ENCODE results near the gene RALGPS1. TPM values are rescaled to one million over a fixed set of nuclear protein-coding genes. Genes with fewer than 3 reads are reported as not detected.

Gene RALGPS1
- total RNA-seq, 1 donor from 2014 or later, result 15.2 TPM

DNA sequence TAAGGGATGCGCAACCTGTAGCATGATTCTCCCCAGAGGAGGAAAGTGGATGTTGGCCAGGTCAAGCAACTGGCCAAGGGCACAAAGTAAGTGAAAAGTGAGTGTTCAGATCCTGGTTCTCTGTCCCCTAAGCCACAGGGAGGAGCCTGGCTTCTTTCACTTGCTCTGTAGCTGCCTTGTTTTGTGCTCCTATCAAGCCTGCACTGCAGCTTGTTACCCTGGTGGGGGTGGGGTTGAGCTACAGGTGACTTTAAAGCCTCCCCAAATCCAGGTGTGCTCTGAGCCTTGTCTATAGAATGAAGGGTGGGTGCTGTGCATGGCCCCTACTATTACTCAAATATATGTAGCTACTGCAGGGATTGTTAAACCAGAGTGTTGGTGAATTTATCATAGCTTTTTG lies 32.9 kb downstream of the RALGPS1 start:
- no peak for DNase-seq (ENCODE audit: extremely low spot score in 2 of 2)
- intact Hi-C loops (cut with DNase I), result no loop called here
- H3K36me3 ChIP-seq, result no peaks in the 10 kb centered on the region
- TF ChIP-seq POLR2AphosphoS5 (IDR thresholded peaks at IDR 0.05; ENCODE audit: insufficient read depth in 1 of 2, low read depth in 1 of 2), result no peak
- TF ChIP-seq, protein P1, sequence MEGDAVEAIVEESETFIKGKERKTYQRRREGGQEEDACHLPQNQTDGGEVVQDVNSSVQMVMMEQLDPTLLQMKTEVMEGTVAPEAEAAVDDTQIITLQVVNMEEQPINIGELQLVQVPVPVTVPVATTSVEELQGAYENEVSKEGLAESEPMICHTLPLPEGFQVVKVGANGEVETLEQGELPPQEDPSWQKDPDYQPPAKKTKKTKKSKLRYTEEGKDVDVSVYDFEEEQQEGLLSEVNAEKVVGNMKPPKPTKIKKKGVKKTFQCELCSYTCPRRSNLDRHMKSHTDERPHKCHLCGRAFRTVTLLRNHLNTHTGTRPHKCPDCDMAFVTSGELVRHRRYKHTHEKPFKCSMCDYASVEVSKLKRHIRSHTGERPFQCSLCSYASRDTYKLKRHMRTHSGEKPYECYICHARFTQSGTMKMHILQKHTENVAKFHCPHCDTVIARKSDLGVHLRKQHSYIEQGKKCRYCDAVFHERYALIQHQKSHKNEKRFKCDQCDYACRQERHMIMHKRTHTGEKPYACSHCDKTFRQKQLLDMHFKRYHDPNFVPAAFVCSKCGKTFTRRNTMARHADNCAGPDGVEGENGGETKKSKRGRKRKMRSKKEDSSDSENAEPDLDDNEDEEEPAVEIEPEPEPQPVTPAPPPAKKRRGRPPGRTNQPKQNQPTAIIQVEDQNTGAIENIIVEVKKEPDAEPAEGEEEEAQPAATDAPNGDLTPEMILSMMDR (IDR thresholded peaks at IDR 0.05), result no peak
- no peak for TF ChIP-seq POLR2A (IDR thresholded peaks at IDR 0.05)
- no peak overlapping the region for H3K27ac ChIP-seq
- H3K4me3 ChIP-seq, result no peak overlapping the region
- peaks cover 5% of the 10 kb centered on the region for H3K4me1 ChIP-seq
- H3K27me3 ChIP-seq, result no peaks in the 10 kb centered on the region
- H3K9me3 ChIP-seq, result no peaks in the 10 kb centered on the region

DNA sequence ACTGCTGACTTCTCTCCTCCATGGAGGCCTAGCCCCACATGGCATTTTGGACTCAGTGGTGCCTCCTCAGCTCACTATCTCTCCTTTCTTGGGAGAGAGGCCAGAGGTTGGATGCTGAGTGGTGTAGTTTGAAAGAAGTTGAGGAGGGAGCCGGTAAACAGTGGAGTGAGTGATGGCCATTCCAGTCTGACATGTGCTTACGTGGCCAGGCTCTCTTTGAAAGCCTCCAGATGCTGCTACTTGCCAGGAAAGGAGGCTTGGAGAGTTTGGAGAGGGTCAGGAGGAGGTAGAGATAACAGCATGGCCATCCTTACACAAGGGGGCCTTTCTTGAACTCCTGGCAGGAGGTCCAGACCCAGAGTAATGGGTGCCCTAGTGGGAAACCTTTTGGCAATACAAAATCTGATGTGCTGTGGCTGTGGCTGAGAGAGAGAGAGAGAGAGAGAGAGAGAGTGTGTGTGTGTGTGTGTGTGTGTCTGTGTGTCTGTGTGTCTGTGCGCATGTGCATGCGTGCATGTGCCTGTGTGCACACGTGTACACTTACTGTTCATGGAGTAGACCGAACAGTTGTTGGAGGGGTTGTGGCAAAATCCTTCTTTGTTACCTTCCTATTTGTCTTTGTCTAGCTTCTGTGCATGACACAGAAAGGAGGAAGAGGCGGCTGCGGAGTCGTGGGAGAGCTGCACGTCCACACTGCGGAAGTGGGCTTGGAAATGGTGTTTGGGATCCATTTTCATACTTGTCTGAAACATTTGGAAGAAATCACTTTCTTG lies 37.8 kb downstream of the RALGPS1 start:
- no peaks in the 10 kb centered on the region for H3K36me3 ChIP-seq
- no peak overlapping the region for H3K27ac ChIP-seq
- DNase-seq (ENCODE audit: extremely low spot score in 2 of 2), result no peak
- TF ChIP-seq POLR2AphosphoS5 (IDR thresholded peaks at IDR 0.05; ENCODE audit: insufficient read depth in 1 of 2, low read depth in 1 of 2), result no peak
- TF ChIP-seq, protein P1 (IDR thresholded peaks at IDR 0.05), result no peak
- TF ChIP-seq POLR2A (IDR thresholded peaks at IDR 0.05), result no peak
- no peaks in the 10 kb centered on the region for H3K27me3 ChIP-seq
- peaks cover 7% of the 10 kb centered on the region for H3K4me1 ChIP-seq
- intact Hi-C loops (cut with DNase I), result no loop called here
- H3K9me3 ChIP-seq, result no peaks in the 10 kb centered on the region
- no peak overlapping the region for H3K4me3 ChIP-seq

DNA sequence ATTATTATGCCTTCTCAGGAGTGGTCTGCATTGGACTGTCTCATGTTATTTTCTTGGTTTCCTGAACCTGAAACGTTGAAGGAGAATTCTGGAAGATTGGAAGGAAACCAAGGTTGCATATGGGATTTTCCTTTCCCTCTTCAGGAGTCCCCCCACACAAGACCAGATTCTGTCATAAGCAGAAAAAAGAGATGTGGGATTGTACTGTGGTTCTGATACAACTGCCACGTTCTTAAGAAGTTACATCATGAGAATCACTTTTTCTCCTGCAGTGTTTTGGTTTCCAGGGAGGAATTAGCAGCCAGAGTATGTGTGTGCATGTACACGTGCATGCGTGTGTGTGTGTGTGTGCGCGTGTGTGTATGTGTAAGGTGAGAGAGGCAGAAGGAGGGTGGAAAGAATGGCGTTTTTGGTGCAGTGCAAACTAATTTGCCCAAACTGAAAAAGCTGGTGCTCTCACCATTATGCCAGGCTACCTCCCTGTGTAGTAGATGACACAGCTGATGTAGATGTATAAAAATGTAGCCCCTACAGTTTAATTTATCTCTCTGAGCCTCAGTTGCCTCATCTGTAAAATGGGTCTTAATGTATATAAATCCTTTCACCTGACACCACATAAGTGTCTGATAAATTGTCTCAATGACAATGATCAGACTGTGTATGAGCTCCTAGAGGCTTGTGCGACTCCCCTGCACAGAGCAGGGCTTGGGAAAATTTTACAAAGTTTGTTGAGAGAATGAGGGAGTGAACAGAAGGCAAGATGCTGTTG lies 38.6 kb downstream of the RALGPS1 start:
- Histone ChIP-seq H3K27me3 (no peaks in the 10 kb centered on the region), H3K27ac (no peak overlapping the region), H3K4me1 (peaks cover 15% of the 10 kb centered on the region), H3K36me3 (no peaks in the 10 kb centered on the region), H3K4me3 (no peak overlapping the region), H3K9me3 (no peaks in the 10 kb centered on the region)
- no peak for DNase-seq (ENCODE audit: extremely low spot score in 2 of 2)
- TF ChIP-seq, protein P1 (IDR thresholded peaks at IDR 0.05), result no peak
- TF ChIP-seq POLR2AphosphoS5 (IDR thresholded peaks at IDR 0.05; ENCODE audit: insufficient read depth in 1 of 2, low read depth in 1 of 2), result no peak
- no peak for TF ChIP-seq POLR2A (IDR thresholded peaks at IDR 0.05)
- intact Hi-C loops (cut with DNase I), result no loop called here

DNA sequence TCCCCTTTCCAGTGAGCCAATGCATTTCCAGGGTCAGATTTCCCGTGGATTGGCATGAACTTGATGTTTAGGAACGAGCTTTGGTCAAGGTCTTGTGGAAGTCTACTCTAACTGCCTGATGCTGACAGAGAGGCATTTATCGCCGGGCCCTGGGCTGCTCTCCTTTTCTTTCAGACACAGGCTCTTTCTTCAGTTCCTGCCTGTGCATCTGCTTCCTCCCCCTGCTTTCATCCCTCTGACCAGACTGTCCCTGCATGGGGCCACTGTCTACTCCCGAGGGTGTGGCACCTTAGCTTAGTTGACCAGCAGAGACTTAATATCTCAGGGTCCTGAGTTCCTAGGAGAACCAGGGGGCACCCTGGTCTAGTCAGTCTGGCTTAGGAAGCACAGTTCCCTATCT lies 41.2 kb downstream of the RALGPS1 start:
- H3K27ac ChIP-seq, result no peak overlapping the region
- no peak for DNase-seq (ENCODE audit: extremely low spot score in 2 of 2)
- no peaks in the 10 kb centered on the region for H3K9me3 ChIP-seq
- intact Hi-C loops (cut with DNase I), result no loop called here
- no peaks in the 10 kb centered on the region for H3K36me3 ChIP-seq
- TF ChIP-seq POLR2AphosphoS5 (IDR thresholded peaks at IDR 0.05; ENCODE audit: insufficient read depth in 1 of 2, low read depth in 1 of 2) (no peak), POLR2A (IDR thresholded peaks at IDR 0.05) (no peak)
- TF ChIP-seq, protein P1 (IDR thresholded peaks at IDR 0.05), result no peak
- no peaks in the 10 kb centered on the region for H3K27me3 ChIP-seq
- H3K4me1 ChIP-seq, result peaks cover 17% of the 10 kb centered on the region
- H3K4me3 ChIP-seq, result no peak overlapping the region

Data from vagina (tissue), 2 donors.